ENCODE measurements around the gene IFNA16.
"Not testable (repeated sequence)": the region's sequence is repeated elsewhere in the genome, so short reads cannot be mapped to it uniquely, and the experiment has no call there.

IFNA16 gene

DNA sequence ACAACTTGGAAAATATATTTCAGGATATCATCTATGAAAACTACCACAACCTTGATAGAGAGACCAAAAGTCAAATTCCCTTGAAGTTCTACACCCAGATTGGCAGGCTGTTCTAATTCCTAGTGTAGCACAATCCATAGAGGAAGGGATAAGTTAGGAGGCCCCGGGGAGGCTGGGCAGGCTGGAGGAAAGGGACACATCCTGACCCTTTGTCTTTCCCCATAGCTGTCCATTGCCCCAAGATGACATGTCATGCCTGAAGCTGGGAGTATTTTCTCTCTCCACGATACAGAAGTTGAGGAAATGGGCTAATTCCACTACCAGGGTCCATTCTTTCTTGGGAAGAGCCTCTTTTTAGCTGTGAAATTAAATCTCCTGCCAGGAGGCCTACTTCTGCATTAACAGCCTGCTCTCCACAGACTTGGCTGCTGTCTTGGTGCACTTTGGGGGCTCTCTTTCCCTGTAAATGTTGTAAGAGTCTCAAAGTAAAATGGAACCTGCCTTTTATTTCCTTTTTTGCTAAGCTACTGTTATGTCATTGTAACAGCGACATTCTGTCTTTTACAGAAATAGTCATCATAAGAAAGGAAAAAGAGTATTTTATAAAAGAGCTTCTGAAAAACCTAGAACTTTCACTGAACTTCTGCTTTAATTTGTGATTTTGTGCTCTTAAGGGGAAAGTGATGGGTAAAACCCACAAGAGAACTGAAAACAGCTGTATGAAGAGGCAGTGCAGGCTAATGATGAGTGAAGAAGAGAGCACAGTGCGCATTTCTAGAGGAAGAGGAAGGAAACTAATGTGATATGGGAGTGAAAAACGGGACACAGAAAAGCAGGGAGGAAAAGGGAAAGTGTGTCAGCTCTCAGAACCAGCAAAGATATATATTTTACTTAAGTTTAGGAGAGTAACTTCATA, 3.4 kb downstream of the IFNA16 start:
- H3K27ac Mint-ChIP-seq; H3K36me3 Mint-ChIP-seq (ENCODE audit: low read depth); H3K9me3 Mint-ChIP-seq; H3K4me1 Mint-ChIP-seq (ENCODE audit: low read depth); DNase-seq (ENCODE audit: low spot score): not testable (repeated sequence)
- Mint-ChIP-seq H3K4me3 (peak overlapping the region; percentile 16), H3K27me3 (ENCODE audit: low read depth) (peaks cover 30% of the 10 kb centered on the region)

DNA sequence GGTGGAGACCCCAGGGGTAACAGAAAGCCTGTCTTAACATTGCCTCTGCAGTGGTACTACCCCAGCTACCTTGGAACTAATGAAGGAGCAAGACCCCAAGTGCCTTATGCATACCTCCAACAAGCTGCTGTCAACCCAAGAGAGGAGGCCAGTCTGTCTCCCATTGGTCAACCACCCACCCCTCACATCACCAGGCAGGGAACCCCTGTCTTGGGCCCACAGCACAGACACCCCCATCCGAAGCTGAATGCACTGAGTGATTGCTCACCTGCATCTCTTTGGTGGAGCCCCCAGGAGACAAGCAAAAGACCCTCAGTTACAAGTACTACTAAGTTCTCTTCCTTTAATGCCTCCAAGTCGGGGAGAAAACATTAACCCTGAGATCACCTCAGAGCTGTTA, 5.0 kb downstream of the IFNA16 start:
- not testable (repeated sequence) for H3K36me3 Mint-ChIP-seq (ENCODE audit: low read depth); H3K9me3 Mint-ChIP-seq; H3K4me1 Mint-ChIP-seq (ENCODE audit: low read depth); H3K4me3 Mint-ChIP-seq; DNase-seq (ENCODE audit: low spot score); H3K27ac Mint-ChIP-seq
- peaks cover 23% of the 10 kb centered on the region for H3K27me3 Mint-ChIP-seq (ENCODE audit: low read depth)

DNA sequence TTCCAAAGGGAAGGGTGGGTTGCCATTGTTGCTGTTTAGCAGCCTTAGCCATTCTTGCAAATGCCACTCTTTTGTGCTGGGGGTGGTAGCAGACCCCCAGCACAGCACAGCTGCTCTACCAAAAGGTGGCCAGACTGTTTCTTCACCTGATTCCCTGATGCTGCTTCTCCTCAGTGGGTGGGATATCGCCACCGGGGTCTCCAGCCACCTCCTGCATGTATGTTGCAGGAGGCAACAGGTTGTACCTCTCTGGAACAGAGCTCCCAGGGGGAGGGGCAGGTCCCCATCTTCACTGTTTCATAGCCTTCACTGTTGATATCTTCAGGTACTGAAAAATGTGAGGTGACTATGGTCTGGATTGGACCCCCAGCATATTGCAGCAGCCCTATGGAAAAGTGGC, 6.3 kb downstream of the IFNA16 start:
- peaks cover 20% of the 10 kb centered on the region for H3K27me3 Mint-ChIP-seq (ENCODE audit: low read depth)
- H3K9me3 Mint-ChIP-seq, result not testable (repeated sequence)

DNA sequence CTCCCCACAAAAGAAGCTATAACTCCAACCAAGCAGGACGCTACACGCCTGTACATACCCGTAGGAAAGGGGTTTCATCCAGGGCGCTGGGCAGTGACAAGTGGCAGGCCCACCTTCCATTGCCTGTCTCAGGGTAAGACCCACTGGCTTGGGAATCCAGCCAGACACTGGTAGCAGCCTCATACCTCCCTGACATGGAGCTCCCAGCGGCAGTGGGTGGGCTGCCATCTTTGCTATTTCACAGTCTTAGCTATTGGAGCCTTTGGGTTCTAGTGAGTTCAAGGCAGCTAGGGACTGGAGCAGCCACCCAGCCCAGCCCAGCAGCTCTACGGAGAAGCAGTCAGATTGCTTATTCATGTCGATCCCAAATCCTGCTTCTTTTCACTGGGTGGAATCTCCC, 6.8 kb downstream of the IFNA16 start:
- no peaks in the 10 kb centered on the region for H3K36me3 Mint-ChIP-seq (ENCODE audit: low read depth)
- H3K4me1 Mint-ChIP-seq (ENCODE audit: low read depth), result peaks cover 8% of the 10 kb centered on the region
- peaks cover 20% of the 10 kb centered on the region for H3K27me3 Mint-ChIP-seq (ENCODE audit: low read depth)
- H3K4me3 Mint-ChIP-seq, result no peak overlapping the region
- no peaks in the 10 kb centered on the region for H3K9me3 Mint-ChIP-seq
- H3K27ac Mint-ChIP-seq, result no peak overlapping the region
- no peak for DNase-seq (ENCODE audit: low spot score)

More for the DNA sequence above, 6.3 kb downstream of the IFNA16 start:
- not testable (repeated sequence) for H3K36me3 Mint-ChIP-seq (ENCODE audit: low read depth); H3K4me1 Mint-ChIP-seq (ENCODE audit: low read depth); DNase-seq (ENCODE audit: low spot score); H3K27ac Mint-ChIP-seq; H3K4me3 Mint-ChIP-seq

DNA sequence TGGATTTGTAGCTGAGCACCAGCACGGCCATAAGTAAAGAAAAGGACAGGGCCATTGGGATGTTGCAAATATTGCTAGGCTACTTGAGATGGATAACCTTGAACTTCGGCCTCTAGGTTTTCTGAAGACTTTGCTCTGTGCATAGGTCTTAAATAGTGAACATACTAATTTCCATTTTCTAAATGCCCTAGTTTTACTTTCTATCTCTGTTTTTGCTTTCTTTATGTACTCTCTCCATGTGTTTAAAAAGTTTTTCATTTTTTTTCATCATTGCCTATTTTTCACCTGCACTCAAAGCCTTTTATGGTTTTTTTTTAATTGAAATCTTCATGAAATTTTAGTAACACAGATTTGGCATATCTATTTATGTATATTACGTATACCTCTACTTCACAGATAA, 10.1 kb downstream of the IFNA16 start, which contains the start of gene IFNA10:
TSS of gene IFNA10 (minus strand) at position 101 of the 400 bp plus-strand sequence. CDS start at position 55, 46 bp downstream.
- H3K27ac Mint-ChIP-seq; H3K4me3 Mint-ChIP-seq; H3K4me1 Mint-ChIP-seq (ENCODE audit: low read depth); H3K36me3 Mint-ChIP-seq (ENCODE audit: low read depth); DNase-seq (ENCODE audit: low spot score); H3K9me3 Mint-ChIP-seq: not testable (repeated sequence)
- peaks cover 22% of the 10 kb centered on the region for H3K27me3 Mint-ChIP-seq (ENCODE audit: low read depth)

DNA sequence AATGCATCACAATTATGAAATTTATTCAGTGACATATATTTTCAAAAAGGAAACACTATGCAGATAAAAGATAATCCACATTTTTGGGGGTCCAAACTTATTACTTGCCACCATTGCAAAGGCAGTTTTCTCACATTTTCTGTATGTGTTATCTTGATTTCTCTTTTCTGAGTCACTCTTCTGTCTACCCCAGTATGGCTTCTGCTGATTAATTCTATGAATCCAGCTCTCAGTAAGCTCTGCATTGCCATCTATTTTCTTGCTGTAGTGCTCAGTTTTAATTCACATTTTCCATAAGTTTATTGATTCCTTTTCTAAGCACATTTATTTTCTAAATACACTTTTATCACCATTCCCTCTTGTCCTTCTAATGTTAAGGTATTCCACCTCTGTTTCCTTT, 11.9 kb downstream of the IFNA16 start:
- Mint-ChIP-seq H3K36me3 (ENCODE audit: low read depth) (no peaks in the 10 kb centered on the region), H3K27me3 (ENCODE audit: low read depth) (peaks cover 32% of the 10 kb centered on the region), H3K27ac (no peak overlapping the region), H3K9me3 (no peaks in the 10 kb centered on the region), H3K4me3 (no peak overlapping the region), H3K4me1 (ENCODE audit: low read depth) (peaks cover 7% of the 10 kb centered on the region)
- no peak for DNase-seq (ENCODE audit: low spot score)

DNA sequence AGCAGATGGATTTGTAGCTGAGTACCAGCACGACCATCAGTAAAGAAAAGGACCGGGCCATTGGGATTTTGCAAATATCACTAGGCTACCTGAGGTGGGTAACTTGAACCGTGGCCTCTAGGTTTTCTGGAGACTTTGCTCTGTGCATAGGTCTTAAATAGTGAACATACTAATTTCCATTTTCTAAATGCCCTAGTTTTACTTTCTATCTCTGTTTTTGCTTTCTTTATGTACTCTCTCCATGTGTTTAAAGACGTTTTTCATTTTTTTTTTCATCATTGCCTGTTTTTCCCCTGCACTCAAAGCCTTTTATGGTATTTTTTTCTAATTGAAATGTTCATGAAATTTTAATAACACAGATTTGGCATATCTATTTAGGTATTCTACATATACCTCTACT, 15.0 kb downstream of the IFNA16 start, which contains the start of gene IFNA7:
TSS of gene IFNA7 (minus strand) at position 101 of the 400 bp plus-strand sequence. CDS start at position 61, 40 bp downstream.
- H3K4me3 Mint-ChIP-seq; H3K36me3 Mint-ChIP-seq (ENCODE audit: low read depth); H3K27ac Mint-ChIP-seq; H3K4me1 Mint-ChIP-seq (ENCODE audit: low read depth); DNase-seq (ENCODE audit: low spot score); H3K9me3 Mint-ChIP-seq: not testable (repeated sequence)
- peaks cover 31% of the 10 kb centered on the region for H3K27me3 Mint-ChIP-seq (ENCODE audit: low read depth)

DNA sequence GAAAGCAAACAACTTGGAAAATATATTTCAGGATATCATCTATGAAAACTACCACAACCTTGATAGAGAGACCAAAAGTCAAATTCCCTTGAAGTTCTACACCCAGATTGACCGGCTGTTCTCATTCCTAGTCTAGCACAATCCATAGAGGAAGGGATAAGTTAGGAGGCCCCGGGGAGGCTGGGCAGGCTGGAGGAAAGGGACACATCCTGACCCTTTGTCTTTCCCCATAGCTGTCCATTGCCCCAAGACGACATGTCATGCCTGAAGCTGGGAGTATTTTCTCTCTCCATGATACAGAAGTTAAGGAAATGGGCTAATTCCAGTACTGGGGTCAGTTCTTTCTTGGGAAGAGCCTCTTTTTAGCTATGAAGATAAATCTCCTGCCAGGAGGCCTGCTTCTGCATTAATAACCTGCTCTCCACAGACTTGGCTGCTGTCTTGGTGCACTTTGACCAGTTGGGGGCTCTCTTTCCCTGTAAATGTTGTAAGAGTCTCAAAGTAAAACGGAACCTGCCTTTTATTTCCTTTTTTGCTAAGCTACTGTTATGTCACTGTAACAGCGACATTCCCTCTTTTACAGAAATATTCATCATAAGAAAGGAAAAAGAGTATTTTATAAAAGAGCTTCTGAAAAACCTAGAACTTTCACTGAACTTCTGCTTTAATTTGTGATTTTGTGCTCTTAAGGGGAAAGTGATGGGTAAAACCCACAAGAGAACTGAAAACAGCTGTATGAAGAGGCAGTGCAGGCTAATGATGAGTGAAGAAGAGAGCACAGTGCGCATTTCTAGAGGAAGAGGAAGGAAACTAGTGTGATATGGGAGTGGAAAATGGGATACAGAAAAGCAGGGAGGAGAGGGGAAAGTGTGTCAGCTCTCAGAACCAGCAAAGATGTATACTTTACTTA, 22.0 kb downstream of the IFNA16 start:
- DNase-seq (ENCODE audit: low spot score); H3K4me1 Mint-ChIP-seq (ENCODE audit: low read depth): not testable (repeated sequence)
- peak overlapping the region; percentile 49 for H3K4me3 Mint-ChIP-seq

DNA sequence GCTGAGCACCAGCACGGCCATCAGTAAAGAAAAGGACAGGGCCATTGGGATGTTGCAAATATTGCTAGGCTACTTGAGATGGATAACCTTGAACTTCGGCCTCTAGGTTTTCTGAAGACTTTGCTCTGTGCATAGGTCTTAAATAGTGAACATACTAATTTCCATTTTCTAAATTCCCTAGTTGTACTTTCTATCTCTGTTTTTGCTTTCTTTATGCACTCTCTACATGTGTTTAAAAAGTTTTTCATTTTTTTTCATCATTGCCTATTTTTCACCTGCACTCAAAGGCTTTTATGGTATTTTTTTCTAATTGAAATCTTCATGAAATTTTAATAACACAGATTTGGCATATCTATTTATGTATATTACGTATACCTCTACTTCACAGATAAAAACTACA, 29.6 kb downstream of the IFNA16 start, which contains the start of gene IFNA4:
TSS of gene IFNA4 (minus strand) at position 101 of the 400 bp plus-strand sequence. CDS start at position 45, 56 bp downstream.
- not testable (repeated sequence) for H3K9me3 Mint-ChIP-seq; H3K4me3 Mint-ChIP-seq; H3K27ac Mint-ChIP-seq; H3K36me3 Mint-ChIP-seq (ENCODE audit: low read depth); DNase-seq (ENCODE audit: low spot score)
- H3K27me3 Mint-ChIP-seq (ENCODE audit: low read depth), result peaks cover 34% of the 10 kb centered on the region
- H3K4me1 Mint-ChIP-seq (ENCODE audit: low read depth), result peaks cover 12% of the 10 kb centered on the region

More for the DNA sequence above, 22.0 kb downstream of the IFNA16 start:
- not testable (repeated sequence) for H3K27ac Mint-ChIP-seq; H3K9me3 Mint-ChIP-seq; H3K36me3 Mint-ChIP-seq (ENCODE audit: low read depth)
- peaks cover 16% of the 10 kb centered on the region for H3K27me3 Mint-ChIP-seq (ENCODE audit: low read depth)

DNA sequence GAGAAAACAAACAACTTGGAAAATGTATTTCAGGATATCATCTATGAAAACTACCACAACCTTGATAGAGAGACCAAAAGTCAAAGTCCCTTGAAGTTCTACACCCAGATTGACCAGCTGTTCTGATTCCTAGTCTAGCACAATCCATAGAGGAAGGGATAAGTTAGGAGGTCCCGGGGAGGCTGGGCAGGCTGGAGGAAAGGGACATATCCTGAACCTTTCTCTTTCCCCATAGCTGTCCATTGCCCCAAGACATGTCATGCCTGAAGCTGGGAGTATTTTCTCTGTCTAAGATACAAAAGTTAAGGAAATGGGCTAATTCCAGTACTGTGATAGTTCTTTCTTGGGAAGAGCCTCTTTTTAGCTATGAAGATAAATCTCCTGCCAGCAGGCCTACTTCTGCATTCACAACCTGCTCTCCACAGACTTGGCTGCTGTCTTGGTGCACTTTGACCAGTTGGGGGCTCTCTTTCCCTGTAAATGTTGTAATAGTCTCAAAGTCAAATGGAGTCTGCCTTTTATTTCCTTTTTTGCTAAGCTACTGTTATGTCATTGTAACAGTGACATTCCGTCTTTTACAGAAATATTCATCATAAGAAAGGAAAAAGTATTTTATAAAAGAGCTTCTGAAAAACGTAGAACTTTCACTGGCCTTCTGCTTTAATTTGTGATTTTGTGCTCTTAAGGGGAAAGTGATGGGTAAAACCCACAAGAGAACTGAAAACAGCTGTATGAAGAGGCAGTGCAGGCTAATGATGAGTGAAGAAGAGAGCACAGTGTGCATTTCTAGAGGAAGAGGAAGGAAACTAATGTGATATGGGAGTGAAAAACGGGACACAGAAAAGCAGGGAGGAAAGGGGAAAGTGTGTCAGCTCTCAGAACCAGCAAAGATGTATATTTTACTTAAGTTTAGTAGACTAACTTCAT, 34.0 kb downstream of the IFNA16 start:
- H3K9me3 Mint-ChIP-seq; H3K4me1 Mint-ChIP-seq (ENCODE audit: low read depth); H3K36me3 Mint-ChIP-seq (ENCODE audit: low read depth); DNase-seq (ENCODE audit: low spot score); H3K27ac Mint-ChIP-seq: not testable (repeated sequence)
- H3K4me3 Mint-ChIP-seq, result peak overlapping the region; percentile 27
- peaks cover 21% of the 10 kb centered on the region for H3K27me3 Mint-ChIP-seq (ENCODE audit: low read depth)

DNA sequence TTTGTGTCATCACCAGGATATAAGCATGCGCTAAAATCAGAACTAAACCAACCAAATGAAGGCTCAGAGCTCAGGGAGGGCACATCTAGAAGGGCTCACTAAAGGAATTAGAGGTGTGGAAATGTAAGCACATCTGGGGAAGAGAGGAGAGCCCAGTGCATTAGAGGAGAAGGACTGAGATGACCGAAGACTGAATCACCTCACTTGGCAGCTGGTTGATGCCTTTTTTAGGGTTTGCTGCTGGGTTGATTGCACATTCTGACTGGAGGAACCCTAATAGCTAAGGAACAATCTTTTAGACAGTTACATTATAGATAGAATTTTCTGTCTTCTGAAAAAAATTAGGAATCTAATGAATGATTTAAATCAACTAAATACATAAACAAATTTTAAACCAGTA, 42.4 kb downstream of the IFNA16 start:
- Mint-ChIP-seq H3K4me1 (ENCODE audit: low read depth) (peaks cover 5% of the 10 kb centered on the region), H3K4me3 (no peak overlapping the region), H3K9me3 (no peaks in the 10 kb centered on the region), H3K27me3 (ENCODE audit: low read depth) (peaks cover 55% of the 10 kb centered on the region), H3K27ac (no peak overlapping the region), H3K36me3 (ENCODE audit: low read depth) (no peaks in the 10 kb centered on the region)
- DNase-seq (ENCODE audit: low spot score), result no peak

DNA sequence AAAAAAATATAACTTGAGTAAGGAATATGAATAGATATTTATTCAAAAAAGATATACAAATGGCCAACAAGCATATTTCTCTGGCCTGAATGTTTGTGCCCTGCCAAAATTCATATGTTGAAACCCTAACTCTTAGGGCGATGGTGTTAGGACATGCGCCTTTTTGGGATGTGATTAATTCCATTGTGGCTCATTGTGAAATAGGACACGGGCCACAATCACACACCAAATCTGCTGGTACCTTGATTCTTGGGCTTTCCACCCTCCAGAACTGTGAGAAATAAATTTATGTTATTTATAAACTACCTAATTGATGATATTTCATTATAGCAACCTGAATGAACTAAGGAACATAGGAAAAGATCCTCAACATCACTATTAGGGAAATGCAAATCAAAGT, 45.0 kb downstream of the IFNA16 start:
- Mint-ChIP-seq H3K27me3 (ENCODE audit: low read depth) (peaks cover 62% of the 10 kb centered on the region), H3K27ac (no peak overlapping the region), H3K36me3 (ENCODE audit: low read depth) (no peaks in the 10 kb centered on the region), H3K4me3 (no peak overlapping the region), H3K4me1 (ENCODE audit: low read depth) (peaks cover 5% of the 10 kb centered on the region), H3K9me3 (no peaks in the 10 kb centered on the region)
- DNase-seq (ENCODE audit: low spot score), result no peak

DNA sequence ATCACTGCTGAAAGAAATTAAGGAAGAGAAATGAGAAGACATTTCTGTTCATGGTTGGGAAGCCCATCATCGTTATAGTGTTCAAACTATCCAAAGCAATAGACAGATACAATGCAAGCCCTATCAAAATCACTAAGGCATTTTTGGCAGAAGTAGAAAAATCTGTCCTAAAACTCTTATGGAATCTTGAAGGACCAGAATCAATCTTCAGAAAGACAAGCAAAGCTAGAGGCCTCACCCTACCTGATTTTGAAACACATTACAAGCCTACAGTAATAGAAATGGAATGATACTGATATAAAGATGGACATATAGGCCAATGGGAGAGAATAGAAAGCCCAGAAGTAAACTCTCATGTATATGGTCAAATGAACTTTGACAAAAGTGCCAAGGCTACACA, 45.8 kb downstream of the IFNA16 start:
- H3K27me3 Mint-ChIP-seq (ENCODE audit: low read depth), result peaks cover 62% of the 10 kb centered on the region
- no peaks in the 10 kb centered on the region for H3K36me3 Mint-ChIP-seq (ENCODE audit: low read depth)
- no peaks in the 10 kb centered on the region for H3K9me3 Mint-ChIP-seq
- no peak for DNase-seq (ENCODE audit: low spot score)
- H3K4me3 Mint-ChIP-seq, result no peak overlapping the region
- peaks cover 5% of the 10 kb centered on the region for H3K4me1 Mint-ChIP-seq (ENCODE audit: low read depth)
- H3K27ac Mint-ChIP-seq, result no peak overlapping the region
